WI38 (cell line): ENCODE data around the gene CLDN3.

Source experiments
- H3K4me3 ChIP-seq: 2 replicates; pipeline ENCODE4 v1.5.1; 2011; ENCODE audit warnings: low read depth, mild to moderate bottlenecking, control low read depth, low read length
- CTCF ChIP-seq: IDR thresholded peaks from 2 replicates; pipeline ENCODE4 v1.5.1; 2012; ENCODE audit warnings: low read depth, mild to moderate bottlenecking, control low read depth, low read length

The CLDN3 gene

DNA sequence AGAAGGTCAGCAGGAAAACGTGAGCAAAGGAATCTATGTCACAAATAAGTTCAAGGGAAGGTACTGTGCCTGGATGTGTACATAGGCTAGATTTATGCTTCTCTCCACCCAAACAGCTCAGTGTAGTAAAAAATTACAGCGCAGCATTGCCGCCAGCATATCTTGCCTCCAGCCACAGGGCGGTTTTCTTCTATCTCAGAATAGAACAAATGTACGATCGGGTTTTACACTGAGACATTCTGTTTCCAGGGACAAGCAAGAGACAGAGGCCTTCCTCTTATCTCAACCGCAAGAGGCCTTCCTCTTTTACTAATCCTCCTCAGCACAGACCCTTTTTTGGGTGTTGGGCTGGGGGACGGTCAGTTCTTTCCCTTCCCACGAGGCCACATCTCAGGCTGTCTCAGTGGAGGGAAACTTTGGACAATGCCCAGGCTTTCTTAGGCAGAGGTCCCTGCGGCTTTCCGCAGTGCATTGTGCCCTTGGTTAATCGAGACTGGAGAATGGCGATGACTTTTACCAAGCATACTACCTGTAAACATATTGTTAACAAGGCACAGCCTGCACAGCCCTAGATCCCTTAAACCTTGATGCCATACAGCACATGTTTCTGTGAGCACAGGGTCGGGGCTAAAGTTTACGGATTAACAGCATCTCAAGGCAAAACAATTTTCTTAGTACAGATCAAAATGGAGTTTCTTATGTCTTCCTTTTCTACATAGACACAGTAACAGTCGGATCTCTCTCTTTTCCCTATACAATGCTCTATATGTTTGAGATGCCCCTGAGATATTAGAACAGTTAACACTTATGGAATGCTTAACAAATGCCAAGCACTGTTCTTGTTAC is 19.9 kb downstream of the CLDN3 start:
- TF ChIP-seq CTCF = no peak
- H3K4me3 ChIP-seq = no peak overlapping the region

DNA sequence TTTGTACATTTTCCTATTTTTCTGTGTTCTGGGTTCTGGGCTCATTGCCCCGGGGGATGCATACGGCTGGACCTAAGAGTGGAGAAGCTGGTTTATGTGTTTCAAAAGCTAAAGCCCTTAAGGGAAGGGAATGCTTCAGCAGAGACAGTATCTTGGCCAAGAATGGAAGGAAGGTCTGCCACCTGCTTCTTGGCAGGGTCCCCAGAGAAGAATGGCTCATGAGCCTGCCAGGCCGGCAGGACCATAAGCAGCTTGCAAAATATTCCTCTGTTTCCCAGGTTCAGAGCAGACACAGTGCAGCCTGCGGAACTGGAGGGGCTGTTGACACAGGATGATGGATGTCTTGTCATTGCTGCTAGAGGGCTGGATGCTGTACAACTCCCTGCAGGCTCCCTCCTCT is 23.7 kb downstream of the CLDN3 start:
- TF ChIP-seq CTCF = no peak

DNA sequence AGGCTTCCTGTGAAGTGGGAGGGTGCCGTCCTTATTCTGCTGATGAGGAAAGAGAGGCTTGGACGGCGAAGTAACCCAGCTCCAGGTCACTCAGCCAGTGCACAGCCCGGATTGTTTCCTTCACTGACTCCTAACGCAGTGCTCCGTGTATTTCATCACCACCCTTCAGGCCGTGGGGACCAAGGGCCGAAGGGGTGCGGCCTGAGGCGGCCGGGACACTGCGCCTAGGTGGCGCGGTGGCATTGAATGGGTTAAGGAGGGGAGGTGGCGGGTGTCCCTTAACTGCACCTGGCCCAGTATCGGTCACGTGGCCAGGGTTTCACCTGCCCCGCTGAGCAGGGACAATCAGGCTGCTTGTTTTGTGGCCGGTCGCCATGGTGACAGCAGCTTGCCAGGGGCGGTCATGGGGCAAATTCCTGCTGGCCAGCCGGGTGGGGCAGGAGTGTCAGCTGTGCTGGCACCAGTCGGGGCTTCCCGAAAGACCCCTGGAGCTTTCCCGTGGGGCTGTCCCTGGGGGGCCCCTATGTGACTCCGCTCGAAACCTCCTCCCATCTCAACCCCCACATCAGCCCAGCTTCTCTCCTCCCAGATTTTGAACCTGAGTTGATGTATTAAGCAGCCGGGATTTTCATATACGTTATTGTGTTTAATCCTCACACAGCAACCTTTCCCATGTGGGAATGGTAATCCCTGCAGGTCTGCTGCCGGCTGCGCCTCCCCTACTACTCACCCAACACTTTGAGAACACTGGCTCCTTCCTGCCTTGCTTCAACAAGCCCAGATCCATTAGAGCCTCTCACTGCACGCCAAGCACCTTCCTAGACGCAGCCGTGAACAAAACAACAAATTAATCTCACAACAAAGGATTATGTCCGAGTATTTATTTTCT is 27.1 kb downstream of the CLDN3 start:
- no peak overlapping the region for H3K4me3 ChIP-seq

More for the DNA sequence above, 23.7 kb downstream of the CLDN3 start:
- no peak overlapping the region for H3K4me3 ChIP-seq

GRCh38 chr7:73742338-73742752 is 27.7 kb downstream of the CLDN3 start:
- TF ChIP-seq CTCF = no peak
- H3K4me3 ChIP-seq = no peak overlapping the region

More for the DNA sequence above, 27.1 kb downstream of the CLDN3 start:
- no peak for TF ChIP-seq CTCF

GRCh38 chr7:73741600-73741999 is 28.5 kb downstream of the CLDN3 start:
- H3K4me3 ChIP-seq = no peak overlapping the region
- no peak for TF ChIP-seq CTCF

- TF ChIP-seq CTCF = no peak
- H3K4me3 ChIP-seq = no peak overlapping the region
These were observed 29.3 kb downstream of the CLDN3 start for GRCh38 chr7:73740771-73741170.

DNA sequence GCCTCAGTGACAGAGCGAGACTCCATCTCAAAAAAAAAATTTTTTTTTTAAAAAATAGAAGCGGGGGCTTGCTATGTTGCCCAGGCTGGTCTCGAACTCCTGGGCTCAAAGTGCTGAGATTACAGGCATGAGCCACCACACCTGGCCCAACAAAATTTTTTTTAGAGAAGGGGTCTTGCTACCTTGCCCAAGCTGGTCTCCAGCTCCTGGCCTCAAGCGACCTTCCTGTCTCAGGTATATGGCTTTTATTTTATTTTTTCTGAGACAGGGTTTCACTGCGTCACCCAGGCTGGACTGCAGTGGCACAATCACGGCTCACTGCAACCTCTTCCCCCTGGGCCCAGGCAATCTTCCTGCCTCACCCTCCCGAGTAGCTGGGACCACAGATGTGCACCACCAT is 29.9 kb downstream of the CLDN3 start:
- no peak for TF ChIP-seq CTCF
- H3K4me3 ChIP-seq = no peak overlapping the region
